KBM-7 (cell line): ENCODE results near the gene PHYHIPL.

Experiments
- DNase-seq: peaks from one replicate; pipeline ENCODE4 v3.0.0-alpha.2; 2015
- in situ Hi-C: fragments of 300-500 bp; cut with MboI; formaldehyde crosslinking; loops from 2 replicates; pipeline ENCODE4 v1.14.3; 2020; ENCODE audit warnings: low sequenced_read_pairs, low pct_unique_long_range_greater_than_20kb, mixed read lengths

Gene PHYHIPL

DNA sequence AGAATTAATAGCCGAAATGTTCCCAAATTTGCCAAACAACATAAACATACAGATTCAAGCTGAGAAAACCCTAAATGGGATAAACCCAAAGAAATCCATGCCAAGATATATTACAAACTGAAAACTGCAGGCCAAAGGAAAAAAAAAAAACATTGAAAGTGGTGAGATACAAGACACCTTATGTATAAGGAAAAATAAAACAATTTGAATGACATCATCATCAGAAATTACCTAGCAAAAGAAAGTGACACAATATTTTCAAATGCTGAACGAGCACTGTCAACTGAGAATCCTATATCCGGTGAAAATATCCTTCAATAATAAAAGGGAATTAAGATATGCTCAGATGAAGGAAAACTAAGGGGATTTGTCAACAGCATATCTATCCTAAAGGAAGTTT is 66.5 kb downstream of the PHYHIPL start:
- in situ Hi-C loops, result no loop called here
- DNase-seq, result no peak

DNA sequence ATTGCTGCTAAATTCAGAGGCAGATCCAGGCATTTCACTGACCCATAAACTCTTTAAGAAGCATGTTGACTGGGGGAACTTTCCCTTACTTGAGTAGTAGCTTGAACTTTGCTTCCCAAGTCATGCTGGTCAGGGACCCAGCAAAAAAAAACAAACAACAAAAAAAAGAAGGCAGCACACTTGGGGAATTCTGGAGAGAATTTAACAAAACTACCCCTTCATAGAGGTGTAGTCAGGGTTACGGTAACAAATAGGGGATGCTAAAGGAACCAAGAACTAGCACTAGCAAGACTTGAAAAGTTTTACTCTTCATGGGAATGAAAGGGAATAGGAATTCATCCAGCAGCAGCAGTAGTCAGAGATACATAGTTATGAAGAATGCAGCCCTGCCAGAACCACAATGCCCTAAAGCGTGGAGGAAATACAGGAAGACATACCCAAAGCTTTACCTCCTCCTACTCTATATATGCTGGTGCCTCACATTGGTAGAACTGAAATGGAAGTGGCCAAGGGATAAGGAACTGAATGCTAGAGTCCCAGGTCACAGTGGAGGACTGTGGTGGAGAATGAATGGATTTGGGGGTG is 67.3 kb downstream of the PHYHIPL start:
- no peak for DNase-seq
- in situ Hi-C loops, result no loop called here

DNA sequence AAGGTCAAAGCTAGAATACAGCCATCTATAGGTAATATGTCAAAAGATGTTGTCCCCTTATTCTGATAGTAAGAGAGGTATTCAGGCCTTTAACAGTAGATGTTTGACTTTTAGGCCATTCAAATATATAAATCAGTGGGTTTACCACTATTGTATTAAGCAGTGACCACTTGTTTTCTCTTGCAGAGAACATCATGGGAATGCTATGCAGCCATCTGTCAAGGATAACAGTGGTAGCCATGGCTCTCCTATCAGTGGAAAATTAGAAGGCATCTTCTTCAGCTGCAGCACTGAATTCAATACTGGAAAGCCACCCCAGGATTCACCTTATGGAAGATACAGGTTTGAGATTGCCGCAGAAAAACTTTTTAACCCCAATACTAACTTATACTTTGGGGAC is 68.4 kb downstream of the PHYHIPL start:
- in situ Hi-C loops, result no loop called here
- DNase-seq, result no peak

DNA sequence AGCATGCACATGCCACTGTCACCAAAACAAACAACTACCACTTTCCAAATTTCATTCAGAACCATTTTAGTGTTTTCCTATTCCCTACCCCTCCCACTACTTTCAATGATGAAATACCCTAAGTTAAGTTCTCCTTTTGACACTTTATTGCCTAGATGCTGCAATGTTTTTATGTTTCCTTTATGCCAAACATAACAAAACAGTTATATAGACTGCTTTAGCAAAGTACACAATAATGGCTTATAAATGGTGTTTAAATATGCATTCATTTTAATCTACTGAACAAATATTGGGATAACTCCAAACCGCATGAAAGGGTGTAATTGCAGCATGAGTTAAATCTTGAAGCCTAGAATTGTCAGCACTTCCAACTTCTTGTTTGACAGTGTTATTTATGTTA is 69.2 kb downstream of the PHYHIPL start:
- DNase-seq, result no peak
- in situ Hi-C loops, result no loop called here

DNA sequence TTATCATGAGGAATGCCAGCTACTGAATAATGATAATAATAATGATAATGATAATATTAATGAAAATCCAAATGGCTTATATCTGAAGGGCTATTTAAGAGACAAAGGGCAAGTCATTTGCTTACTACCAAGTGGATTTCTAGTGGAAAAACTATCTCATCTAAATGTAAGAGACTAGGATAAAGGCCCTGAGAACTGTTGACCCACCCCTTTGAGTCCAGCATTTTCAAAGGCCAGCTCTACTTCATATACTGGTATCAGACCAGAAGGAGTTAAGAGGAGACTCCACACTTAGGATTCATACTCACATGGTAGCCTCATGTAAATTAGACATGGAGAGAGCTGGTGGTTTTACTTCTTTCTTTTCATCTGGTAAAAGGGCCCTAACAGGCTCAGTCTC is 76.0 kb downstream of the PHYHIPL start:
- in situ Hi-C loops, result loop anchor here (25.0 kb wide), 1 partner anchor 335 kb away; no protein-coding TSS in a partner anchor
- DNase-seq, result no peak

DNA sequence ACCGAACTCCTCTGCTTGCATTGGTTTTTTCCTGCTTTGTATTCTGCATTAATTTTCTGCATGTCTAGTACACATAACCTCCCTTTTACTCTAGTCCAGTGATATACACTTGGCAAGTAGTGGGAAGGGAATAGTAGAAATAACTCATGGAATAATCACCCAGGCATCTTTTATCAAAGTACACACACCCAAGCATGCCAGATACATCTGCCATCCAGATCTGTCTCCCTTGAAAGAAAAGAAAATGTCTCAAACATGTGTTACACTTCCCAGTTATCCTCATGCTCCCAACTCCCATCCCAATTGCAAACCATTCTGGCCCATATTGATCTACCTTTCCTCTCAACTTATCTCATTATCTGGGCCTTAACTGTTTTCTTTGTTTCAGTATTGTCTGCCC is 79.0 kb downstream of the PHYHIPL start:
- DNase-seq, result no peak
- in situ Hi-C loops, result loop anchor here (25.0 kb wide), 1 partner anchor 332 kb away; no protein-coding TSS in a partner anchor

DNA sequence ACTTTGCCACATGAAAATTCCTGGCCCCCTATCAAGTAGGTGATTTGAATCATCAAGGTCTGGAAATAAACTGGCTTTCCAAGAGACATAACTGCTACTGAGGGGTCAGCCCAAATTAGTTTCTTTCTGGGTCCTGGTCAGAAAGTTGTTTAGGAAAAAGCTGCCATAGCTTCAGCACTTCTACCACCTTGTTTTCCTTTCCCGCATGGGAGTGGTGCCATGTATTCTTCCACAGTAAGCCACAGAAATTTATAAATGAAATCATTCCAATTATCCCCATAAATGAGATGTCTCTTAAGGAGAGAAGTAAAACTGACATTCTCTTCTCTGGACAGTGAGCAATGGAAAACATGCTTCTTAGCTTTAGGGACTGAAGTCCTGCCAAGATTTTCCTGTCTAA is 80.8 kb downstream of the PHYHIPL start:
- in situ Hi-C loops, result loop anchor here (25.0 kb wide), 1 partner anchor 330 kb away; no protein-coding TSS in a partner anchor
- DNase-seq, result no peak

DNA sequence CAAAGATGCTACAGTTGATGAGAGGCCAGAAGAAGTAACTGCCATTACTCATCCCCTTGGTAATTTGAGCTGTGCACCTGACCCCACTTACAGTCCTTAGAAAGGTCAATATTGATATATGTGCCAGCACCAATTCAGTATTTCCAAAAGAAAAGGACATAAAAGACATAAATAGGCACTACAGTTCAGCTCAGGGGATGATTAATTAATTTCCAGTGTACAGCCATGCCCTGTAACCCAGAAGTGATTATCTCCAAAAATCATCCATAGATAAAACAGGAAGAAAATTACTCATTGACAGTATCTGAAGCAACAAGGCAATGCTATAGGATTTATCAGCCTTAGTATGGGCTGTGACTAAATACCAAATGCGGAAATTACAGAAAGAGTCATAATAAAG is 82.4 kb downstream of the PHYHIPL start:
- in situ Hi-C loops, result loop anchor here (25.0 kb wide), 1 partner anchor 328 kb away; no protein-coding TSS in a partner anchor
- DNase-seq, result no peak

DNA sequence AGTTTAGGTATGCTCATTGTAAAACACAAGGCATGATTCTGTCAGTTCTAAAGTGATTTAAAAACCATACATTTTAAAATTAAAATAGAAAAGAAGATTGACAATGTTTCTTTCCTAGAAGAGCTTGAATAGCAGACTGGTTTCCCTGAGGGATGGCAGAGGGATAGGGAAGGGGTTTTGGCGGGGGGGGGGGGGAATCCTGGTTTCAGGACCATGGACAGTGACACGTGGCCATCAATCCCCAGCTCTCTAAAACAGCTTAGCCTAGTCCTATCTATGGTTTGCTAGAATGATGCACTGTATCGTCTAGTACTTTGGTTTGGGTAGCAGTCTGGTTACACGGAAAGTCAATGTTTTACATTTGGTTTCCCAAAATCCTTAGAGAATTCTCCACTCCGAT is 88.7 kb downstream of the PHYHIPL start:
- DNase-seq, result no peak
- in situ Hi-C loops, result loop anchor here (25.0 kb wide), 1 partner anchor 322 kb away; no protein-coding TSS in a partner anchor

DNA sequence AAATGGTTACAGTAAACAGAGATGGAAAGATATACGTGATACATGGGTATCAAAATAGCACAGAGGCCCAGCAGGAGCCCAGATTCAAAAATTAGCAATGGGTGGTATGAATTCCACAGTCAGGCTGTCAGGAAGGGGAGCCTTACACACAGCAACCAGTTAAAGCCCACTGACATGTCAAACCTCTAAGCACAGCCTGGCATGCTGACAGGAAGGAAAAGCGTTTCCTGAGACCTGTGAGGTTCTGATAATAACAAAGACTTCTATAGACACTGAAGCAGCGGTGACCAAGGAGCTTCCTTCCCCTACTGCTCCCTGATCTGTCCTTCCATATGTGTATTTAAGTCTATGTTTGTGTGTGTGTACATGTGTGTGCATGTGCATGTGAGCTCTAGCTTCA is 89.9 kb downstream of the PHYHIPL start:
- DNase-seq, result peak; percentile 14
- in situ Hi-C loops, result loop anchor here (25.0 kb wide), 1 partner anchor 321 kb away; no protein-coding TSS in a partner anchor

DNA sequence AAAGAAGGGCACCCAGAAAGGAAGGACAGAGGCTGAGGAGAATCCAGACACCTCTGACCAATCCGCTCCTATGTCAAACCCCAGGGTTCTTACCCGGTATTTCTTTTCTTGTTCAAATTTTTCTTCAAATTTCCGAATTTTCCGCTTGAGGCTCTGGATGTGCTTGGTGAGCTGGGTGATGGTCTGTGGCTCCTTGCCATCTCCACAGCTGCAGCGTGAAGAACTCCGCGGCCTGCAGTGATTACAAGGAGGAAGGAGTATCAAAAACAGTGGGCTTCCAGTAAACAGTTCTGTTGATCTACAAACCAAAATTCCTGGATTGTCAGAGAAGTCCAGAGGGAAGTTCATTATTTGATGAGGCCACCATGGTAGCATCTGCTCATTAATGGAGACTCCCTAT is 92.0 kb downstream of the PHYHIPL start:
- DNase-seq, result no peak
- in situ Hi-C loops, result loop anchor here (25.0 kb wide), 1 partner anchor 319 kb away; no protein-coding TSS in a partner anchor

DNA sequence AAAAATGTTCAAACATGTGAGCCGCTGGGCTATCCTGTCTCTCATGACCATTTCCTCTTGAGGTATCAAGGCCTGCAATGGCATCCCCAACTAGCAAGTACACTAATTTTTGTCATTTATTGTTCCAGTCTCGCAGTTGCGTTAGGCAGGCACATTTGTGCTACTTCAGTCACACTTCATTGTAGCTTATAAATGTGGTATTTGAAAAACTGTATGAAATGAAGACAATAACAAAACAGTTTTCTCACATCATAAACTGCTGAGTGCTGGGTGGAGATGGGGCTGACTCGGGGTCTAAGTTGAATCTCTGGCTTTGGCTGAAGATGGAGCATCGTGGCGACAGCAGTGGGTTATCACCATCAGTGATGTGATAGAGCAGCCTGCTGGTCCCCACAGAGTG is 93.2 kb downstream of the PHYHIPL start:
- DNase-seq, result no peak
- in situ Hi-C loops, result loop anchor here (25.0 kb wide), 1 partner anchor 318 kb away; no protein-coding TSS in a partner anchor

DNA sequence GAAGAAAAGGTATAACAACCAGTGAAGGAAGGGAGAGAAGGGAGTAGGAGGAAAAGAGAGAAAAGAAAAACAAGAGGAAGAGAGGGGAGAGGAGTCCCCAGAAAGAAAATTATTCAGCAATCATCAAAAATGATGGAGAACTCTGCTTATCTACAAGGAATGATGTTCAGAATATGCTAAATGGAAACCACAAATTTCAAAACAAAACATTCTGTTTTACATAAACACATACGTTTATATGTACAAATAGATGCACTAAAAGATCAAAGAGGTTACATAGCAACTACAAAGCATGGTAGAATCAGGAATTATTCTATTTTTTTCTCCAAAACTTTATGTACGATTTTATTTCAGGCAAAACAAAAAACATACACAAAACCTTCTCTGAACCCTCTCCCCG is 94.0 kb downstream of the PHYHIPL start:
- no peak for DNase-seq
- in situ Hi-C loops, result loop anchor here (25.0 kb wide), 1 partner anchor 317 kb away; no protein-coding TSS in a partner anchor

DNA sequence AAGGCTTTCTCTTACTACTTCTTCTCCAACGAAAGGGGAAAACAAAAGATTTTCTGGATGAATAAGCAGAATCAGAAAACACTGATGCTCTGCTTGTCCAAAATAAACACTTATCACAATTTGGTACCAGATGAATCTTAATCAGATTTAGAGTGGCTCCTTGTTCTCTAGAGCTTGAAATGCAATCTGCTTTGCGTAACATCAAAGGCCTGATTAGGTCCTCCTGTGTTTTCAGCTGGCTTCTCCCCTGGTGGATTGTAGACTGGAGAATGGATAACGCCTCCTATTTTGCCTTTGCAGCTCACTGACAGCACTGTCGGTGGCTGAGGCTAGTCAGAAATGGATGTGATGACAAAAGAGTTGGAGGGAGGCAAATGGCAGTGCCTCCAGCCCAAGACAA is 94.7 kb downstream of the PHYHIPL start:
- no peak for DNase-seq
- in situ Hi-C loops, result loop anchor here (25.0 kb wide), 1 partner anchor 316 kb away; no protein-coding TSS in a partner anchor

DNA sequence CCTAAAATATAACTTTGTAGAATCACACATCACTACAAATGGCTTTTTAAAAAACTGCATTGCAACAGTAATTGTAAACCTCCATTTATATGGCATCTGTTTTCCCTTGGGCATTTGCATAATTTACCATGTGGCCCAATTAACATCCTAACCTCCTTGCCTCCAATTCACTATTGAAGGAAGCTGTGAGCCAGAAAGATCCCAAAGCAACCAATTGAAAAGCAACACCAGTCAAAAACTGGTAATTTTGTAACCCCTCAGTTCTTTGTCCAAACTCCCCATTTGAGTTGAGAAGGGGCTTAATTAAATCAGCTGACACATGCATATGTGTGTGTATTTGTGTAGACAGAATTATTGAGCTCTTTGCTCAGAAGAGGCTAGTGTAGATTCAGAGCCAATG is 95.6 kb downstream of the PHYHIPL start:
- no peak for DNase-seq
- in situ Hi-C loops, result loop anchor here (25.0 kb wide), 1 partner anchor 315 kb away; no protein-coding TSS in a partner anchor

DNA sequence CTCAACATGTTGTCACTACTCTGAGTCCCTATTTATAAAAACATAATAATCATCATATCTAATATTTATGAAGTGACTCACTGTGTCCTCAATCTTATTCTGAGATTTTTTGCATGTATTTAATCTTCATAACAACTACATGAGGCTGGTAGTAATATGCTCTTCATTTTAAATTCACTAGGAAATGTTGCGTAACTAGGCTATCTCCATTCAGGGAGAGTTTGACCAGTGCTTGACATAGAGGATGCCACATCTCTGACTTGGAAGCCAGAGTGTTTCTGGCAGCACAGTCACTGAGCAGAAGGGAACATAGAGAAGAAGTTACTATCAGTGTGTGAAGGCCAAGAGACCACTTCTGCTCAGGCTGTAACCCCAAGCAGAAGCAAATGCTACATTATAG is 97.0 kb downstream of the PHYHIPL start:
- in situ Hi-C loops, result loop anchor here (25.0 kb wide), 1 partner anchor 314 kb away; no protein-coding TSS in a partner anchor
- no peak for DNase-seq

DNA sequence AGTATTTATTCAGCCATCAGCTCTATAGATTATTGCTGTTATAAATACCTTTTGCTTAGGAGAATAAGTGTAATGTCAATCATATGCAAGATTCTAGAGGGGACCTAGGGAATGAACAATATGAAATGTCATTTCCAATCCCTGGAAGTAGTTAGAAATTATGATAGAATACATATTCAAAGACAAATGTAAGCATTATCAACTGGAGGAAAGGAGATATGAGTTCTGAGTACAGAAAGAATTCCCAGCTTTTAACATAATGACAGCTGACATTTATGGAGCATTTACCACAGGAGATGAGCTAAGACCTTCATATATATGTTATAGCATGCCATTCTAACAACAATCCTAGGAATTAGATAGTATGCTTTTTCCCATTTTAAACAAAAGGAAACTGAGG is 99.7 kb downstream of the PHYHIPL start:
- in situ Hi-C loops, result no loop called here
- DNase-seq, result no peak

DNA sequence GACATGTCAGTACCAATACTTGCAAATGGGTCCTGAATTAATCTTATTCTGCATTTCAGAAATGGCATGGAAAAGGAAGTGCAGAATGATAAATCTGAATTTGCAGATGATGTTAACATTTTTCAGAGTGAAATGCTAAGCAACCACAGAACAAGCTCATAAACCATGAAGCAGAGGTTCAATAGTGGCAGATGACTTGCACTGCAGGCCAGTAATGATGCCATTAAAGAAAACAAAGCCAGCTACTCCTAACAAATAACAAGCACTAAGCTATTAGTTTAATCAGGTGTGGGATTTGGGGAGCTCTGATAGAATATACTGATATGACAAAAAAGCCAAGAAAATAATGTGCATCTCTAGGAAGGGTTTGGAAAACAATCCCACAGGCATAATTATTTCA is 100.5 kb downstream of the PHYHIPL start:
- in situ Hi-C loops, result no loop called here
- no peak for DNase-seq

DNA sequence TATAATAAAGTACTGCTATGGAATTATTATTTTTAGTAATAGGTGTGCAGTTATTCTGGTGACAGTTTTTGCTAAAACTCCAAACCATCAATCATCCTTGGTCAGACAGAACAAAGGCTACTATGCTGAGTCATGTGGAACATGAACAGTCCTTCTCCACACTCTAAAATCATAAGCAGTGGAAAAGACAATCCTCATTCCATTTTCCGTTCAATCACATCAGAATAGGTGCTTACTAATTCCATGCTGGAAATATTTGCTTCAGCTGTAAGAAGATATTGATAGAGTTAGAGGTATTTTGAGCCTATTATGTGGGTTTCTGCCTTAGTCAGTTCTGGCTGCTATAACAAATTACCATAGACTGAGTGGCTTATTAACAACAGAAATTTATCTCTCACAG is 103.0 kb downstream of the PHYHIPL start:
- in situ Hi-C loops, result no loop called here
- no peak for DNase-seq

DNA sequence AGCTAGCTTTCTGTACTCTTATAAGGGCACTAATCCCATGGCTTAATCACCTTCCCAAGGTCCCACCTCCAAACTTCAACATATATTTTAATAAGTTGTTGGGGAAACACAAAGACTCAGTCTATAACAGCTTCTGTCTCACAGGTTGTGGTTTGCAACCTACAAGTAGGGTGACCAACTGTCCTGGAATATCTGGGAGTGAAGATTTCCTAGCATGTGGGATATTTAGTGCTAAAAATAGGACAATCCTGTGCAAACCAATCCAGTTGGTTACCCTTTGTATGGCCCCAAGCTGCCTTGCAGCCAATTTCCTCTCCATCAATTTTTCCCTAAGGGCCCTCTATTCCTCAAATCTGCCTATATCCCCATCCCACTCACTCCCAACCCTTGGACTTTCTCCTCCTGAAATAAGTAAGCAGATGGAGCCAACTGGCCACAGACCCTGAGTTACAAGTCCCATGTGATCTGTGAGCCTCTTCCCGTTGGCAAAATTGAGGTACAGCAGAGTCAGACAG is 103.6 kb downstream of the PHYHIPL start:
- DNase-seq, result no peak
- in situ Hi-C loops, result no loop called here

DNA sequence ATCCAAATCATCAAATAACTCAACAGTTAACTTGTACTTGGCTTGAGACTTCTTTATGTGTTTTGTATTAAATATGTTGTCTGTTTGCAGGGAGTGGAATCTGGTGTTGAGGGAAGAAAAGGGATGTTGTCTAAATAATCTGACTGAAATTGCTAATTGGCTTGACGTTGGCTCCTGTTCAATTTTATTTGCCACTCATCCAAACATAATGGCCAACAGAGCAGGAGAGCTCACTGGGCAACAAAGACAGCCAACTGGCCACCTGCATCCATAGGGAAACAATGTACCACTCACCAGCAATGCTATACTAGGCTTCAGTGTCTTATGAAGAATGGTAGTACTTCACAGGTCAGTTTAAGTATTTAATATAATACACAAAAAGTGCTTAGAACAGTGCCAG is 105.4 kb downstream of the PHYHIPL start:
- in situ Hi-C loops, result no loop called here
- DNase-seq, result no peak
